ENCODE results near the gene PFKFB2. TPM values are rescaled to one million over a fixed set of nuclear protein-coding genes. Genes with fewer than 3 reads are reported as not detected.

PFKFB2 gene
- total RNA-seq, 4 donors from 2014 or later, result 44.6 to 150 (median 116) TPM

DNA sequence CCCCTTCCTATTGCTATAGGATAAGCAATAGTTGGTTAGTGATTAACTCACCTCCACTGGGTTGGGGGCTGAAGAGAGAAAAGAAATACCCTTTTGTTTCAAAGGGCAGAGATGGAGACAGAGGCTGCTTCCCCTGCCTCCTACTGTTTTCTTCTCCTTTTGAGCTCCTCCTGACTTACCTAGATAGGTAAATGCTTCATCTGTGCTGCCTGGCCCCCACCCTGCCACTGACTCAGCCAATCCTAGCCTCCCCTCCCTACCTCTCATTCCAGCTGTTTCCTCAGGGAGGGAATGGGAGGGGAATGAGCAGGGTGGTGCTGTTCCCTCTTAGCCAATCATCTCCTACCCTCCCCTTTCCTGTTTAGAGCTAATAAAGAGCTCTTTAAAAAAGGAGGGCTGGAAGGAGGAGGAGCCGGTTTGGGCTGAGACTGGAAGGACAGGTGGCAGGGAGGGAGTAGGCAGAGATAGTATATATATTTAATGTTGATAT is 20.5 kb upstream of the PFKFB2 start, which contains the start of gene C1orf116:
Gene C1orf116 (minus strand): TSS at position 229 of the 490 bp plus-strand sequence. CDS start 5,158 bp downstream, outside the sequence.
- Histone ChIP-seq H3K9me3 (no peaks in the 10 kb centered on the region), H3K4me1 (peaks cover 0 to 16% (median 0%) of the 10 kb centered on the region in 4 donors), H3K36me3 (no peaks in the 10 kb centered on the region), H3K27me3 (no peaks in the 10 kb centered on the region), H3K4me3 (peak within 1 kb of the TSS in 3 of 4 donors; percentile 14 to 67 (median 56)), H3K27ac (peak within 1 kb of the TSS in 3 of 4 donors; percentile 73 to 97 (median 93))
- peak; percentile 96 to 99 for TF ChIP-seq POLR2A (IDR thresholded peaks at IDR 0.05)
- TF ChIP-seq, protein P1, sequence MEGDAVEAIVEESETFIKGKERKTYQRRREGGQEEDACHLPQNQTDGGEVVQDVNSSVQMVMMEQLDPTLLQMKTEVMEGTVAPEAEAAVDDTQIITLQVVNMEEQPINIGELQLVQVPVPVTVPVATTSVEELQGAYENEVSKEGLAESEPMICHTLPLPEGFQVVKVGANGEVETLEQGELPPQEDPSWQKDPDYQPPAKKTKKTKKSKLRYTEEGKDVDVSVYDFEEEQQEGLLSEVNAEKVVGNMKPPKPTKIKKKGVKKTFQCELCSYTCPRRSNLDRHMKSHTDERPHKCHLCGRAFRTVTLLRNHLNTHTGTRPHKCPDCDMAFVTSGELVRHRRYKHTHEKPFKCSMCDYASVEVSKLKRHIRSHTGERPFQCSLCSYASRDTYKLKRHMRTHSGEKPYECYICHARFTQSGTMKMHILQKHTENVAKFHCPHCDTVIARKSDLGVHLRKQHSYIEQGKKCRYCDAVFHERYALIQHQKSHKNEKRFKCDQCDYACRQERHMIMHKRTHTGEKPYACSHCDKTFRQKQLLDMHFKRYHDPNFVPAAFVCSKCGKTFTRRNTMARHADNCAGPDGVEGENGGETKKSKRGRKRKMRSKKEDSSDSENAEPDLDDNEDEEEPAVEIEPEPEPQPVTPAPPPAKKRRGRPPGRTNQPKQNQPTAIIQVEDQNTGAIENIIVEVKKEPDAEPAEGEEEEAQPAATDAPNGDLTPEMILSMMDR (IDR thresholded peaks at IDR 0.05), result no peak
- peak in 2 of 3 donors; percentile 77 to 89 for DNase-seq

DNA sequence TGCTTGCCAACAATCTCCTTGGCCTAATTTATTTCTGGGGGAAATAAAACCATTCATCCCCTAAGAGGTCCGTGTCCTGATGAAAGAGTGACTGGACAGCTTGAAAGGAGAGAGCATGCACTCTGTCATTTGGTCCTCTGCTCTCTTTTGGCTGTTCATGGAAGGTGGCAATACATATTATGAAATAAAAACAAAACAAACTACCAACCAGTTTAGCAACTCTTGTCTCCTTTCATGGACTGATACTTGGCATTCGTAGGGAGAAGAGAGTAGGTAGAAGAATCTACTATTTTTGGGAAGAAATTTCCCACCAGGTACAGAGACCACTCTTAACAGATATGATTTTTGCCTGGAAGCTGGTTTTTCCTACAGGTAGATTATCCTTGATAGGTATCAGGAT is 19.8 kb upstream of the PFKFB2 start:
- Histone ChIP-seq H3K9me3 (no peaks in the 10 kb centered on the region), H3K4me3 (no peak overlapping the region), H3K36me3 (no peaks in the 10 kb centered on the region), H3K4me1 (peaks cover 0 to 16% (median 0%) of the 10 kb centered on the region in 4 donors), H3K27ac (peak overlapping the region in 2 of 4 donors; percentile 93 to 97), H3K27me3 (no peaks in the 10 kb centered on the region)
- TF ChIP-seq POLR2A (IDR thresholded peaks at IDR 0.05), result no peak
- TF ChIP-seq, protein P1 (IDR thresholded peaks at IDR 0.05), result peak in 1 of 6 experiments; percentile 0
- DNase-seq, result no peak

DNA sequence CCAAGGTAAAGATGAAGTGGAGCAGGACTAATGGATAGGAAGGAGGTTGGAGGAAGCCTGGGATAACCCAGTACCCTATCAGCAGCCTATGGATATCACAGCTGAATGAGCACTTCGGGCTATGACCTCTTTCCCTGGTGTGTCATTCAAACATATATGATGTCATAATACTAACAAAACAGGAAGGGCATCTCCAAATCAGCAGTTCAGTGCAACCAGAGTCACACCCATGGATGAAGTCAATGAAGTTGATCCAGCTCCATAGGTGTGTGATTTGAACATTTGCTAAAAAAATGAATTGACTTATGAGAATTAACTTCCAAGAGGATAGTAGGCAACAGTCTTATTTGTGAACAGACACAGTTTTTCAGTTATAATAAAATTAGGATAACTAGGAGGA is 18.9 kb upstream of the PFKFB2 start:
- Histone ChIP-seq H3K27ac (no peak overlapping the region), H3K4me1 (peaks cover 0 to 7% (median 0%) of the 10 kb centered on the region in 4 donors), H3K36me3 (no peaks in the 10 kb centered on the region), H3K27me3 (no peaks in the 10 kb centered on the region), H3K4me3 (no peak overlapping the region), H3K9me3 (no peaks in the 10 kb centered on the region)
- DNase-seq, result no peak
- no peak for TF ChIP-seq POLR2A (IDR thresholded peaks at IDR 0.05)
- TF ChIP-seq, protein P1 (IDR thresholded peaks at IDR 0.05), result no peak

DNA sequence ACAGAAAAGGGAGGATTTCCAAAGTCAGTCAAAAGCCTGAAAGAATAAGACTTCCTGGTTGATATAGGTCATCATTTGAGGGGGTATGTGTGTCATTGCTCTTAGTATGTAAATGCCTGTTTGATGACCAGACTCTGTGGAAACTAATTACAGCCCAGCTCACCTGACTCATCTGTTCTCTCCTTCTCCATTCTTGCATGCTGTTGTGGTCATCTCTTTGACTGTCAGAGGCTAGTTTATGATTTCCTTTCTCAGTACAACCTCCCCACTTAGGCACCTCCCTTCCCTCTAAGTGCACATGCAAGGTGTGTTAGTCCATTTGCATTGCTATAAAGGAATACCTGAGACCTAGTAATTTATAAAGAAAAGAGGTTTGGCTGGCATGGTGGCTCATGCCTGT is 18.1 kb upstream of the PFKFB2 start:
- Histone ChIP-seq H3K9me3 (no peaks in the 10 kb centered on the region), H3K27ac (peak overlapping the region in 1 of 4 donors; percentile 13), H3K4me1 (no peaks in the 10 kb centered on the region), H3K36me3 (no peaks in the 10 kb centered on the region), H3K27me3 (no peaks in the 10 kb centered on the region), H3K4me3 (no peak overlapping the region)
- no peak for DNase-seq
- TF ChIP-seq, protein P1 (IDR thresholded peaks at IDR 0.05), result no peak
- no peak for TF ChIP-seq POLR2A (IDR thresholded peaks at IDR 0.05)

DNA sequence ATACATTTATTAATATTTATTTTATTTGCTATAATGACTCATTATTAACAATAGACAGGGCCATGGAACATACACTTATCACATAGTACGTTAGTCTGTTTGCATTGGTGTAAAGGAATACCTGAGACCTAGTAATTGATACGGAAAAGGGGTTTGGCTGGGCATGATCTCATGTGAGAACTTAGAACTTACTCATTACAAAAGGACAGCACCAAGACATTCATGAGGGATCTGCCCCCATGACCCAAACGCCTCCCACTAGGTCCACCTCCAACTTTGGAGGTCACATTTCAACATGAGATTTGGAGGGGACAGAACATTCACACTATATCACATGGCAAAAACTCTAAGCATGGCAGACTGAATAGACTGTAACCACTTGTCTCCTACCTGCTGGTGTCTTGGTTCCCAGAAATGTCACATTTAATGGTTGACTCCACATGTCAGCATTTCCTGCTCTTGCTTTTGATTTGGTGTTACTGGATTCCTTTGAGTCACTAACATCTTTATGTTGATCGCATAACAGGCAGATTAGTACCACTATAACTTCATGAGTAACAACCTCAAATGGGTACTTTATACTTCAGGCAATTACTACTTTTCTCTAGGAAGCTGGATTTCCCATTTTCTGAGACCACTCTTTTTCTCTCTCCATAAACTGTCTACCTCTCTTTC is 17.1 kb upstream of the PFKFB2 start:
- Histone ChIP-seq H3K36me3 (no peaks in the 10 kb centered on the region), H3K27ac (no peak overlapping the region), H3K27me3 (no peaks in the 10 kb centered on the region), H3K4me1 (no peaks in the 10 kb centered on the region), H3K9me3 (no peaks in the 10 kb centered on the region), H3K4me3 (no peak overlapping the region)
- TF ChIP-seq, protein P1 (IDR thresholded peaks at IDR 0.05), result no peak
- TF ChIP-seq POLR2A (IDR thresholded peaks at IDR 0.05), result no peak
- no peak for DNase-seq
